ENCODE data around the gene PDE7B.

The PDE7B gene

GRCh38 chr6:136036071-136036380 is 184.5 kb downstream of the PDE7B start:
- DNase-seq = no peak

GRCh38 chr6:136036601-136037000 is 185.1 kb downstream of the PDE7B start:
- DNase-seq = no peak

GRCh38 chr6:136037242-136037875 is 185.9 kb downstream of the PDE7B start:
- no peak for DNase-seq

GRCh38 chr6:136037876-136038460 is 186.5 kb downstream of the PDE7B start:
- no peak for DNase-seq

GRCh38 chr6:136038531-136038930 is 187.0 kb downstream of the PDE7B start:
- DNase-seq = no peak

- no peak for DNase-seq
Observed at GRCh38 chr6:136039185-136039584, 187.7 kb downstream of the PDE7B start.

GRCh38 chr6:136050475-136050874 is 199.0 kb downstream of the PDE7B start:
- no peak for DNase-seq

- no peak for DNase-seq
Observed at GRCh38 chr6:136051140-136051775, 199.8 kb downstream of the PDE7B start.

GRCh38 chr6:136052031-136052430 is 200.5 kb downstream of the PDE7B start:
- DNase-seq = no peak

GRCh38 chr6:136058852-136059251 is 207.4 kb downstream of the PDE7B start:
- no peak for DNase-seq

GRCh38 chr6:136059308-136059707 is 207.8 kb downstream of the PDE7B start:
- no peak for DNase-seq

GRCh38 chr6:136060052-136060451 is 208.6 kb downstream of the PDE7B start:
- no peak for DNase-seq

GRCh38 chr6:136060759-136061158 is 209.3 kb downstream of the PDE7B start:
- DNase-seq = no peak

GRCh38 chr6:136061701-136062100 is 210.2 kb downstream of the PDE7B start:
- no peak for DNase-seq

GRCh38 chr6:136063096-136063495 is 211.6 kb downstream of the PDE7B start:
- DNase-seq = no peak

- no peak for DNase-seq
Observed at GRCh38 chr6:136066005-136066404, 214.5 kb downstream of the PDE7B start.

- DNase-seq = no peak
Observed at GRCh38 chr6:136067731-136068341, 216.3 kb downstream of the PDE7B start.

- no peak for DNase-seq
Observed at GRCh38 chr6:136069119-136069518, 217.6 kb downstream of the PDE7B start.

GRCh38 chr6:136070815-136071214 is 219.3 kb downstream of the PDE7B start:
- no peak for DNase-seq

- no peak for DNase-seq
Observed at GRCh38 chr6:136072691-136073090, 221.2 kb downstream of the PDE7B start.

- no peak for DNase-seq
Observed at GRCh38 chr6:136073216-136073615, 221.7 kb downstream of the PDE7B start.

- no peak for DNase-seq
Observed at GRCh38 chr6:136076496-136076895, 225.0 kb downstream of the PDE7B start.

GRCh38 chr6:136077834-136078576 is 226.5 kb downstream of the PDE7B start:
- DNase-seq = no peak
